Measurements from ENCODE around the gene SURF6.
A peak's percentile ranks its signal among the peaks of the same experiment; 100 is the strongest.
"Not testable (repeated sequence)": the region's sequence is repeated elsewhere in the genome, so short reads cannot be mapped to it uniquely, and the experiment has no call there.

Gene SURF6

GRCh38 chr9:133331641-133332380 lies 4.2 kb downstream of the SURF6 start:
- Histone ChIP-seq H3K4me3 (no peak overlapping the region), H3K9me3 (ENCODE audit: low read depth, low read length) (no peaks in the 10 kb centered on the region), H3K9ac (ENCODE audit: insufficient read length) (no peak overlapping the region), H3K36me3 (ENCODE audit: insufficient read depth, low read length) (peaks cover 45% of the 10 kb centered on the region), H3K27ac (no peak overlapping the region)
- no peak for DNase-seq (ENCODE audit: low read depth, low spot score)
- TF ChIP-seq FOXP2 (optimal IDR thresholded peaks at IDR 0.05; ENCODE audit: control extremely low read depth, extremely low read length, insufficient read depth) = no peak
- no peak for TF ChIP-seq EZH2 (IDR thresholded peaks at IDR 0.05)

- H3K9ac ChIP-seq (ENCODE audit: insufficient read length) = no peak overlapping the region
Observed at GRCh38 chr9:133331221-133331620, 4.8 kb downstream of the SURF6 start.

GRCh38 chr9:133329306-133330156 lies 6.5 kb downstream of the SURF6 start:
- Histone ChIP-seq H3K36me3 (ENCODE audit: insufficient read depth, low read length) (peaks cover 40% of the 10 kb centered on the region), H3K27ac (0 out of 2 replicates have a peak overlapping the region, but pooled peaks have one; percentile 19)
- H3K4me3 ChIP-seq; DNase-seq (ENCODE audit: low read depth, low spot score); H3K9me3 ChIP-seq (ENCODE audit: low read depth, low read length); H3K9ac ChIP-seq (ENCODE audit: insufficient read length): not testable (repeated sequence)

More at GRCh38 chr9:133331221-133331620, 4.8 kb downstream of the SURF6 start:
- H3K36me3 ChIP-seq (ENCODE audit: insufficient read depth, low read length) = peaks cover 45% of the 10 kb centered on the region
- no peak overlapping the region for H3K27ac ChIP-seq
- no peak overlapping the region for H3K4me3 ChIP-seq
- TF ChIP-seq POLR2AphosphoS5 (IDR thresholded peaks at IDR 0.05; ENCODE audit: borderline replicate concordance, low read depth, low read length) (no peak), EZH2 (IDR thresholded peaks at IDR 0.05) (no peak), FOXP2 (optimal IDR thresholded peaks at IDR 0.05; ENCODE audit: control extremely low read depth, extremely low read length, insufficient read depth) (no peak)
- no peak for DNase-seq (ENCODE audit: low read depth, low spot score)
- no peaks in the 10 kb centered on the region for H3K9me3 ChIP-seq (ENCODE audit: low read depth, low read length)

GRCh38 chr9:133327834-133328484 lies 8.0 kb downstream of the SURF6 start:
- TF ChIP-seq FOXP2 (optimal IDR thresholded peaks at IDR 0.05; ENCODE audit: control extremely low read depth, extremely low read length, insufficient read depth) (no peak), EZH2 (IDR thresholded peaks at IDR 0.05) (no peak), POLR2AphosphoS5 (IDR thresholded peaks at IDR 0.05; ENCODE audit: borderline replicate concordance, low read depth, low read length) (no peak)
- Histone ChIP-seq H3K9me3 (ENCODE audit: low read depth, low read length) (no peaks in the 10 kb centered on the region), H3K9ac (ENCODE audit: insufficient read length) (no peak overlapping the region), H3K27ac (no peak overlapping the region), H3K4me3 (no peak overlapping the region), H3K36me3 (ENCODE audit: insufficient read depth, low read length) (peaks cover 25% of the 10 kb centered on the region)
- DNase-seq (ENCODE audit: low read depth, low spot score) = no peak

- DNase-seq (ENCODE audit: low read depth, low spot score); H3K9me3 ChIP-seq (ENCODE audit: low read depth, low read length); H3K9ac ChIP-seq (ENCODE audit: insufficient read length); H3K27ac ChIP-seq; H3K4me3 ChIP-seq: not testable (repeated sequence)
- H3K36me3 ChIP-seq (ENCODE audit: insufficient read depth, low read length) = peaks cover 15% of the 10 kb centered on the region
Observed at GRCh38 chr9:133327021-133327420, 9.0 kb downstream of the SURF6 start.

- no peaks in the 10 kb centered on the region for H3K36me3 ChIP-seq (ENCODE audit: insufficient read depth, low read length)
- H3K4me3 ChIP-seq = no peak overlapping the region
- DNase-seq (ENCODE audit: low read depth, low spot score) = no peak
- TF ChIP-seq FOXP2 (optimal IDR thresholded peaks at IDR 0.05; ENCODE audit: control extremely low read depth, extremely low read length, insufficient read depth) = no peak
- no peak overlapping the region for H3K27ac ChIP-seq
- no peaks in the 10 kb centered on the region for H3K9me3 ChIP-seq (ENCODE audit: low read depth, low read length)
- no peak overlapping the region for H3K9ac ChIP-seq (ENCODE audit: insufficient read length)
Observed at GRCh38 chr9:133323991-133324703, 11.8 kb downstream of the SURF6 start.

GRCh38 chr9:133323211-133323610 lies 12.8 kb downstream of the SURF6 start:
- H3K36me3 ChIP-seq (ENCODE audit: insufficient read depth, low read length) = no peaks in the 10 kb centered on the region
- H3K4me3 ChIP-seq = no peak overlapping the region
- no peaks in the 10 kb centered on the region for H3K9me3 ChIP-seq (ENCODE audit: low read depth, low read length)
- no peak overlapping the region for H3K9ac ChIP-seq (ENCODE audit: insufficient read length)
- no peak overlapping the region for H3K27ac ChIP-seq
- DNase-seq (ENCODE audit: low read depth, low spot score) = no peak
- no peak for TF ChIP-seq POLR2AphosphoS5 (IDR thresholded peaks at IDR 0.05; ENCODE audit: borderline replicate concordance, low read depth, low read length)
- TF ChIP-seq EZH2 (IDR thresholded peaks at IDR 0.05) = no peak
- TF ChIP-seq FOXP2 (optimal IDR thresholded peaks at IDR 0.05; ENCODE audit: control extremely low read depth, extremely low read length, insufficient read depth) = no peak

GRCh38 chr9:133322701-133323100 lies 13.3 kb downstream of the SURF6 start:
- Histone ChIP-seq H3K9ac (ENCODE audit: insufficient read length) (no peak overlapping the region), H3K9me3 (ENCODE audit: low read depth, low read length) (no peaks in the 10 kb centered on the region), H3K27ac (no peak overlapping the region), H3K36me3 (ENCODE audit: insufficient read depth, low read length) (no peaks in the 10 kb centered on the region), H3K4me3 (no peak overlapping the region)
- TF ChIP-seq FOXP2 (optimal IDR thresholded peaks at IDR 0.05; ENCODE audit: control extremely low read depth, extremely low read length, insufficient read depth) (no peak), POLR2AphosphoS5 (IDR thresholded peaks at IDR 0.05; ENCODE audit: borderline replicate concordance, low read depth, low read length) (no peak), EZH2 (IDR thresholded peaks at IDR 0.05) (no peak)
- DNase-seq (ENCODE audit: low read depth, low spot score) = no peak
